GM18858 (cell line): ENCODE measurements around the gene RGS6.

Experiments used
- ATAC-seq: cut with Tn5 transposase; IDR thresholded peaks from one replicate; pipeline ENCODE4 v1.9.1; 2021; ENCODE audit not compliant: unreplicated experiment

The RGS6 gene

GRCh38 chr14:72545411-72546311 is 613.4 kb downstream of the RGS6 start:
- ATAC-seq: no peak

GRCh38 chr14:72546344-72547016 is 614.3 kb downstream of the RGS6 start:
- no peak for ATAC-seq

- ATAC-seq: no peak
These were observed 615.8 kb downstream of the RGS6 start for GRCh38 chr14:72547999-72548398.

GRCh38 chr14:72549026-72549425 is 616.8 kb downstream of the RGS6 start:
- ATAC-seq: no peak

- no peak for ATAC-seq
These were observed 617.6 kb downstream of the RGS6 start for GRCh38 chr14:72549854-72550253.

GRCh38 chr14:72550513-72550912 is 618.3 kb downstream of the RGS6 start:
- ATAC-seq: no peak

GRCh38 chr14:72552236-72552635 is 620.0 kb downstream of the RGS6 start:
- no peak for ATAC-seq

- no peak for ATAC-seq
These were observed 620.9 kb downstream of the RGS6 start for GRCh38 chr14:72553161-72553560.

- no peak for ATAC-seq
These were observed 621.4 kb downstream of the RGS6 start for GRCh38 chr14:72553656-72554055.

- ATAC-seq: no peak
These were observed 622.2 kb downstream of the RGS6 start for GRCh38 chr14:72554401-72554800.

GRCh38 chr14:72554994-72555608 is 622.9 kb downstream of the RGS6 start:
- no peak for ATAC-seq

GRCh38 chr14:72555609-72556000 is 623.4 kb downstream of the RGS6 start:
- ATAC-seq: no peak

GRCh38 chr14:72557671-72558070 is 625.4 kb downstream of the RGS6 start:
- no peak for ATAC-seq

- no peak for ATAC-seq
These were observed 626.5 kb downstream of the RGS6 start for GRCh38 chr14:72558721-72559120.

GRCh38 chr14:72559202-72559601 is 627.0 kb downstream of the RGS6 start:
- ATAC-seq: no peak

GRCh38 chr14:72559669-72560255 is 627.5 kb downstream of the RGS6 start:
- no peak for ATAC-seq

- no peak for ATAC-seq
These were observed 628.1 kb downstream of the RGS6 start for GRCh38 chr14:72560331-72560730.

- no peak for ATAC-seq
These were observed 628.8 kb downstream of the RGS6 start for GRCh38 chr14:72560889-72561493.

- ATAC-seq: no peak
These were observed 630.1 kb downstream of the RGS6 start for GRCh38 chr14:72562300-72562699.

- ATAC-seq: no peak
These were observed 631.4 kb downstream of the RGS6 start for GRCh38 chr14:72563676-72564075.

GRCh38 chr14:72565149-72565559 is 632.9 kb downstream of the RGS6 start:
- no peak for ATAC-seq
